H9 (cell line): Measurements from ENCODE around the gene PNPLA7. TPM values are rescaled to one million over a fixed set of nuclear protein-coding genes. Genes with fewer than 3 reads are reported as not detected.
A peak's percentile ranks its signal among the peaks of the same experiment; 100 is the strongest.

Experiments used
- DNase-seq: peaks from one replicate; pipeline ENCODE4 v3.0.0-alpha.2; 2017
- H2AFZ ChIP-seq: one replicate; pipeline ENCODE4 v1.6.1; 2013; ENCODE audit warnings: mild to moderate bottlenecking, low read length, control low read depth, moderate library complexity
- H2AK5ac ChIP-seq: 2 replicates; pipeline ENCODE4 v1.6.1; 2013; ENCODE audit warnings: low read length, control low read depth, mixed read lengths; ENCODE audit not compliant: insufficient read length
- H2BK120ac ChIP-seq: one replicate; pipeline ENCODE4 v1.6.1; 2013; ENCODE audit warnings: low read depth, mild to moderate bottlenecking, low read length, control low read depth, inconsistent platforms; ENCODE audit not compliant: poor library complexity, severe bottlenecking
- H2BK12ac ChIP-seq: 2 replicates; pipeline ENCODE4 v1.6.1; 2013; ENCODE audit warnings: low read length, control low read depth, mixed read lengths, low read depth; ENCODE audit not compliant: insufficient read length
- H2BK15ac ChIP-seq: 2 replicates; pipeline ENCODE4 v1.6.1; 2013; ENCODE audit warnings: low read depth, low read length, control low read depth
- H2BK20ac ChIP-seq: one replicate; pipeline ENCODE4 v1.6.1; 2013; ENCODE audit warnings: low read depth, mild to moderate bottlenecking, low read length, control low read depth, inconsistent platforms; ENCODE audit not compliant: poor library complexity, severe bottlenecking
- H2BK5ac ChIP-seq: 2 replicates; pipeline ENCODE4 v1.6.1; 2013; ENCODE audit warnings: low read length, control low read depth, mixed read lengths; ENCODE audit not compliant: insufficient read length
- H3K14ac ChIP-seq: 2 replicates; pipeline ENCODE4 v1.6.1; 2013; ENCODE audit warnings: low read length, control low read depth; ENCODE audit not compliant: insufficient read depth
- H3K18ac ChIP-seq: 2 replicates; pipeline ENCODE4 v1.6.1; 2013; ENCODE audit warnings: low read depth, mild to moderate bottlenecking, mixed read lengths, low read length, control low read depth; ENCODE audit not compliant: insufficient read length
- H3K23ac ChIP-seq: 2 replicates; pipeline ENCODE4 v1.6.1; 2013; ENCODE audit warnings: low read length, control low read depth, mixed read lengths, low read depth; ENCODE audit not compliant: insufficient read length
- H3K23me2 ChIP-seq: 2 replicates; pipeline ENCODE4 v1.6.1; 2013; ENCODE audit warnings: low read depth, mild to moderate bottlenecking, mixed read lengths, low read length, control low read depth; ENCODE audit not compliant: insufficient read length, poor library complexity, severe bottlenecking
- H3K27ac ChIP-seq: 2 replicates; pipeline ENCODE4 v1.5.1; 2013; ENCODE audit warnings: low read length, control low read depth, mixed read lengths, low read depth; ENCODE audit not compliant: insufficient read length
- H3K27me3 ChIP-seq: 2 replicates; pipeline ENCODE4 v1.6.1; 2013; ENCODE audit warnings: low read length, control low read depth, inconsistent platforms; ENCODE audit not compliant: insufficient read depth
- H3K4ac ChIP-seq: 2 replicates; pipeline ENCODE4 v1.6.1; 2013; ENCODE audit warnings: low read depth, mild to moderate bottlenecking, control low read depth, inconsistent platforms, low read length, moderate library complexity
- H3K4me1 ChIP-seq: 2 replicates; pipeline ENCODE4 v1.6.1; 2013; ENCODE audit warnings: low read length, control low read depth, inconsistent platforms; ENCODE audit not compliant: insufficient read depth
- H3K4me2 ChIP-seq: 2 replicates; pipeline ENCODE4 v1.6.1; 2013; ENCODE audit warnings: low read length, control low read depth, mixed read lengths; ENCODE audit not compliant: insufficient read length, insufficient read depth
- H3K56ac ChIP-seq: 2 replicates; pipeline ENCODE4 v1.6.1; 2013; ENCODE audit warnings: low read depth, mild to moderate bottlenecking, mixed read lengths, low read length, control low read depth; ENCODE audit not compliant: insufficient read length
- H3K79me1 ChIP-seq: 2 replicates; pipeline ENCODE4 v1.6.1; 2013; ENCODE audit warnings: low read depth, mild to moderate bottlenecking, moderate library complexity, low read length, control low read depth, inconsistent platforms; ENCODE audit not compliant: insufficient read depth, poor library complexity, severe bottlenecking
- H3K79me2 ChIP-seq: 2 replicates; pipeline ENCODE4 v1.6.1; 2013; ENCODE audit warnings: low read length, control low read depth, inconsistent platforms; ENCODE audit not compliant: insufficient read depth
- H3K9ac ChIP-seq: 2 replicates; pipeline ENCODE4 v1.6.1; 2013; ENCODE audit warnings: low read length, control low read depth, mixed read lengths; ENCODE audit not compliant: insufficient read length; ENCODE audit errors: extremely low read depth
- H3K9me3 ChIP-seq: one replicate; pipeline ENCODE4 v1.6.1; 2013; ENCODE audit warnings: low read depth, low read length, inconsistent platforms; ENCODE audit not compliant: control insufficient read depth
- H3T11ph ChIP-seq: one replicate; pipeline ENCODE4 v1.6.1; 2013; ENCODE audit warnings: mild to moderate bottlenecking, low read length, control low read depth, inconsistent platforms
- H4K20me1 ChIP-seq: one replicate; pipeline ENCODE4 v1.6.1; 2013; ENCODE audit not compliant: control insufficient read depth, insufficient read length, insufficient read depth
- H4K5ac ChIP-seq: 2 replicates; pipeline ENCODE4 v1.6.1; 2013; ENCODE audit warnings: low read depth, mild to moderate bottlenecking, mixed read lengths, low read length, control low read depth; ENCODE audit not compliant: insufficient read length
- H4K8ac ChIP-seq: replicated peaks from 2 replicates; pipeline ENCODE4 v1.6.1; 2013; ENCODE audit warnings: low read length, control low read depth, mixed read lengths, low read depth; ENCODE audit not compliant: insufficient read length
- H4K91ac ChIP-seq: 2 replicates; pipeline ENCODE4 v1.6.1; 2013; ENCODE audit warnings: low read depth, mild to moderate bottlenecking, moderate library complexity, mixed read lengths, low read length, control low read depth; ENCODE audit not compliant: insufficient read length
- H3K27ac Mint-ChIP-seq, 3 experiments: 2 replicates in 2 of 3; 3 replicates in 1 of 3; pipeline ENCODE4 v1.8.0; 2020 to 2021; ENCODE audit warnings: mixed read lengths in 3 of 3, mild to moderate bottlenecking in 1 of 3, moderate library complexity in 1 of 3
- H3K27me3 Mint-ChIP-seq: 2 replicates; pipeline ENCODE4 v1.8.0; 2021; ENCODE audit warnings: low read depth, mild to moderate bottlenecking, moderate library complexity, mixed read lengths
- H3K36me3 Mint-ChIP-seq, 3 experiments: 2 replicates in 2 of 3; 3 replicates in 1 of 3; pipeline ENCODE4 v1.8.0; 2020 to 2021; ENCODE audit warnings: low read depth in 3 of 3, mixed read lengths in 3 of 3; ENCODE audit not compliant: insufficient read depth in 1 of 3
- H3K4me1 Mint-ChIP-seq, 2 experiments: 2 replicates each; pipeline ENCODE4 v1.8.0; 2020; ENCODE audit warnings: mixed read lengths in 2 of 2
- H3K4me3 Mint-ChIP-seq, 2 experiments: 2 replicates in 1 of 2; 3 replicates in 1 of 2; pipeline ENCODE4 v1.8.0; 2020 to 2021; ENCODE audit warnings: mild to moderate bottlenecking in 2 of 2, mixed read lengths in 2 of 2, moderate library complexity in 1 of 2
- H3K9me3 Mint-ChIP-seq, 2 experiments: 2 replicates in 1 of 2; 3 replicates in 1 of 2; pipeline ENCODE4 v1.8.0; 2020; ENCODE audit warnings: mild to moderate bottlenecking in 2 of 2, mixed read lengths in 2 of 2, moderate library complexity in 1 of 2
- CTCF ChIP-seq: fragments of 200-600 bp; sonication (generic); conservative IDR thresholded peaks from 3 replicates; pipeline ENCODE4 v1.8.0; 2021; ENCODE audit warnings: antibody characterized with exemption, mild to moderate bottlenecking
- WGBS: extraction: QIAGEN DNeasy Blood & Tissue Kit; methylation state at CpG from one replicate; pipeline ENCODE4 v1.1.7; 2013; ENCODE audit warnings: missing lambda C conversion rate, low lambda C conversion rate, mixed read lengths; ENCODE audit not compliant: insufficient read length; ENCODE audit errors: extremely low coverage; 5-methylcytosine and 5-hydroxymethylcytosine counted together
- total RNA-seq: library from RNA; stranded (reverse); gene quantifications from 2 replicates; pipeline ENCODE4 v1.2.1, GENCODE V29; 2021

Gene PNPLA7
- total RNA-seq, 1 experiment from 2014 or later, result 1.8 TPM

GRCh38 chr9:137484551-137485315 lies 65.5 kb downstream of the PNPLA7 start:
- Histone ChIP-seq H3K79me2 (no peaks in the 10 kb centered on the region), H2AFZ (no peak overlapping the region), H3K79me1 (no peaks in the 10 kb centered on the region), H4K20me1 (no peaks in the 10 kb centered on the region), H3K14ac (no peak overlapping the region; the same call in 1 of the 2 replicates), H3K9me3 (no peaks in the 10 kb centered on the region), H2BK12ac (no peak overlapping the region), H2AK5ac (no peak overlapping the region), H4K8ac (no peak overlapping the region), H4K5ac (no peak overlapping the region), H2BK20ac (no peak overlapping the region), H2BK15ac (no peak overlapping the region), H3K56ac (no peak overlapping the region), H3K23me2 (no peaks in the 10 kb centered on the region), H4K91ac (no peak overlapping the region), H2BK5ac (no peak overlapping the region), H3K27ac (no peak overlapping the region), H3K27me3 (no peaks in the 10 kb centered on the region), H3K4me1 (no peaks in the 10 kb centered on the region), H3K4me2 (no peak overlapping the region), H2BK120ac (no peak overlapping the region), H3K23ac (no peak overlapping the region), H3K4ac (no peak overlapping the region), H3K18ac (no peak overlapping the region), H3T11ph (no peak overlapping the region), H3K9ac (no peak overlapping the region)
- peak overlapping the region in 1 of 3 experiments; percentile 8; a peak in 1 of 7 replicates for H3K27ac Mint-ChIP-seq
- no CpG with 5 or more reads among the region's 27 CpGs for WGBS
- H3K27me3 Mint-ChIP-seq, result peaks cover 1% of the 10 kb centered on the region
- TF ChIP-seq CTCF, result no peak
- H3K4me3 Mint-ChIP-seq, result no peak overlapping the region
- H3K36me3 Mint-ChIP-seq, result no peaks in the 10 kb centered on the region
- no peak for DNase-seq
- no peaks in the 10 kb centered on the region for H3K9me3 Mint-ChIP-seq
- H3K4me1 Mint-ChIP-seq, result peaks cover 0 to under 1% of the 10 kb centered on the region in 2 experiments; a peak in 2 of 4 replicates
